Parathyroid adenoma (tissue), 2 donors: ENCODE data around the gene C2orf66.

ENCODE experiments used
- H2AFZ ChIP-seq: fragments of 300-600 bp; sonication (generic); one replicate; pipeline ENCODE4 v1.7.0; 2017; ENCODE audit warnings: antibody characterized with exemption, mild to moderate bottlenecking
- H3K27ac ChIP-seq: fragments of 300-600 bp; sonication (generic); one replicate; pipeline ENCODE4 v1.7.0; 2017
- H3K27me3 ChIP-seq: fragments of 300-600 bp; sonication (generic); one replicate; pipeline ENCODE4 v1.7.0; 2017; ENCODE audit warnings: low read length; ENCODE audit not compliant: control insufficient read depth, insufficient read depth
- H3K36me3 ChIP-seq: fragments of 300-600 bp; sonication (generic); one replicate; pipeline ENCODE4 v1.7.0; 2017; ENCODE audit warnings: low read length; ENCODE audit not compliant: control insufficient read depth, insufficient read depth
- H3K4me1 ChIP-seq: fragments of 300-600 bp; sonication (generic); one replicate; pipeline ENCODE4 v1.7.0; 2017; ENCODE audit warnings: control low read depth
- H3K4me2 ChIP-seq: fragments of 300-600 bp; sonication (generic); one replicate; pipeline ENCODE4 v1.7.0; 2017; ENCODE audit warnings: low read length
- H3K4me3 ChIP-seq: fragments of 300-600 bp; sonication (generic); one replicate; pipeline ENCODE4 v1.7.0; 2017; ENCODE audit warnings: low read depth, low read length
- H3K79me2 ChIP-seq: fragments of 300-600 bp; sonication (generic); one replicate; pipeline ENCODE4 v1.7.0; 2017; ENCODE audit warnings: control low read depth
- H3K9ac ChIP-seq: fragments of 300-600 bp; sonication (generic); one replicate; pipeline ENCODE4 v1.7.0; 2017; ENCODE audit warnings: mild to moderate bottlenecking
- H3K9me3 ChIP-seq: fragments of 300-600 bp; sonication (generic); one replicate; pipeline ENCODE4 v1.7.0; 2017; ENCODE audit warnings: low read length; ENCODE audit not compliant: control insufficient read depth
- CTCF ChIP-seq: fragments of 300-600 bp; sonication (generic); IDR thresholded peaks from one replicate; pipeline ENCODE4 v1.7.0; 2017; ENCODE audit warnings: antibody characterized with exemption, mild to moderate bottlenecking
- donor health status: primary hyperparathyroidism.

The C2orf66 gene

GRCh38 chr2:196846295-196846694 is 37.1 kb upstream of the C2orf66 start:
- TF ChIP-seq CTCF: no peak
- Histone ChIP-seq H3K27ac (no peak overlapping the region), H3K9me3 (no peaks in the 10 kb centered on the region), H3K36me3 (no peaks in the 10 kb centered on the region), H3K4me2 (no peak overlapping the region), H3K9ac (no peak overlapping the region), H3K27me3 (no peaks in the 10 kb centered on the region), H2AFZ (no peak overlapping the region), H3K4me3 (no peak overlapping the region), H3K79me2 (no peaks in the 10 kb centered on the region), H3K4me1 (no peaks in the 10 kb centered on the region)

- H3K4me1 ChIP-seq: no peaks in the 10 kb centered on the region
- no peak overlapping the region for H3K4me2 ChIP-seq
- H3K79me2 ChIP-seq: no peaks in the 10 kb centered on the region
- no peak overlapping the region for H3K27ac ChIP-seq
- H3K9ac ChIP-seq: no peak overlapping the region
- no peak for TF ChIP-seq CTCF
- no peaks in the 10 kb centered on the region for H3K9me3 ChIP-seq
- H2AFZ ChIP-seq: no peak overlapping the region
- no peaks in the 10 kb centered on the region for H3K36me3 ChIP-seq
- no peak overlapping the region for H3K4me3 ChIP-seq
- H3K27me3 ChIP-seq: no peaks in the 10 kb centered on the region
Observed at GRCh38 chr2:196845371-196845770, 36.2 kb upstream of the C2orf66 start.

- no peak for TF ChIP-seq CTCF
Observed at GRCh38 chr2:196840171-196840570, 31.0 kb upstream of the C2orf66 start.

GRCh38 chr2:196839574-196839973 is 30.4 kb upstream of the C2orf66 start:
- no peaks in the 10 kb centered on the region for H3K79me2 ChIP-seq
- no peak overlapping the region for H2AFZ ChIP-seq
- H3K4me2 ChIP-seq: no peak overlapping the region
- no peak for TF ChIP-seq CTCF
- no peak overlapping the region for H3K4me3 ChIP-seq
- H3K4me1 ChIP-seq: no peaks in the 10 kb centered on the region
- H3K27me3 ChIP-seq: no peaks in the 10 kb centered on the region
- no peaks in the 10 kb centered on the region for H3K9me3 ChIP-seq
- H3K9ac ChIP-seq: no peak overlapping the region
- no peak overlapping the region for H3K27ac ChIP-seq
- no peaks in the 10 kb centered on the region for H3K36me3 ChIP-seq

More at GRCh38 chr2:196840171-196840570, 31.0 kb upstream of the C2orf66 start:
- no peak overlapping the region for H3K4me3 ChIP-seq
- no peak overlapping the region for H3K9ac ChIP-seq
- no peaks in the 10 kb centered on the region for H3K9me3 ChIP-seq
- no peaks in the 10 kb centered on the region for H3K36me3 ChIP-seq
- H3K4me2 ChIP-seq: no peak overlapping the region
- H3K27ac ChIP-seq: no peak overlapping the region
- H2AFZ ChIP-seq: no peak overlapping the region
- no peaks in the 10 kb centered on the region for H3K27me3 ChIP-seq
- H3K79me2 ChIP-seq: no peaks in the 10 kb centered on the region
- no peaks in the 10 kb centered on the region for H3K4me1 ChIP-seq

- Histone ChIP-seq H3K4me2 (no peak overlapping the region), H3K27ac (no peak overlapping the region), H3K27me3 (no peaks in the 10 kb centered on the region), H3K9ac (no peak overlapping the region), H3K4me1 (no peaks in the 10 kb centered on the region), H3K9me3 (no peaks in the 10 kb centered on the region), H3K79me2 (no peaks in the 10 kb centered on the region), H3K36me3 (no peaks in the 10 kb centered on the region), H3K4me3 (no peak overlapping the region), H2AFZ (no peak overlapping the region)
- TF ChIP-seq CTCF: no peak
Observed at GRCh38 chr2:196836440-196836839, 27.3 kb upstream of the C2orf66 start.
